GOT3 (cell line): ENCODE measurements around the gene HIP1R.
"Not testable (repeated sequence)": the region's sequence is repeated elsewhere in the genome, so short reads cannot be mapped to it uniquely, and the experiment has no call there.

Experiments
- DNase-seq: peaks from one replicate; lab custom pipeline; 2025; ENCODE audit warnings: mixed read lengths; lab: John Stamatoyannopoulos, UW

Gene HIP1R

DNA sequence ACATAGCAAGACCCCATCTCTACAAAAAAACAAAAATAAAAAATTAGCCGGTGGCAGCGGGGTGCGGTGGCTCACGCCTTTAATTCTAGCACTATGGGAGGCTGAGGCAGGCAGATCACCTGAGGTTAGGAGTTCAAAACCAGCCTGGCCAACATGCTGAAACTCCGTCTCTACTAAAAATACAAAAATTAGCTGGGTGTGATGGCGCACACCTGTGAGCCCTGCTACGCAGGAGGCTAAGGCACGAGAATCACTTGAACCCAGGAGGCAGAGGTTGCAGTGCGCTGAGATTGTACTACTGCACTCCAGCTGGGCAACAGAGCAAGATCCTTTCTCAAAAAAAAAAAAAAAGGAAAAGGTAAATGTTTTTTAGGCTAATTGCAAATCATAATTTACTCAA lies 57.5 kb downstream of the HIP1R start:
- not testable (repeated sequence) for DNase-seq

DNA sequence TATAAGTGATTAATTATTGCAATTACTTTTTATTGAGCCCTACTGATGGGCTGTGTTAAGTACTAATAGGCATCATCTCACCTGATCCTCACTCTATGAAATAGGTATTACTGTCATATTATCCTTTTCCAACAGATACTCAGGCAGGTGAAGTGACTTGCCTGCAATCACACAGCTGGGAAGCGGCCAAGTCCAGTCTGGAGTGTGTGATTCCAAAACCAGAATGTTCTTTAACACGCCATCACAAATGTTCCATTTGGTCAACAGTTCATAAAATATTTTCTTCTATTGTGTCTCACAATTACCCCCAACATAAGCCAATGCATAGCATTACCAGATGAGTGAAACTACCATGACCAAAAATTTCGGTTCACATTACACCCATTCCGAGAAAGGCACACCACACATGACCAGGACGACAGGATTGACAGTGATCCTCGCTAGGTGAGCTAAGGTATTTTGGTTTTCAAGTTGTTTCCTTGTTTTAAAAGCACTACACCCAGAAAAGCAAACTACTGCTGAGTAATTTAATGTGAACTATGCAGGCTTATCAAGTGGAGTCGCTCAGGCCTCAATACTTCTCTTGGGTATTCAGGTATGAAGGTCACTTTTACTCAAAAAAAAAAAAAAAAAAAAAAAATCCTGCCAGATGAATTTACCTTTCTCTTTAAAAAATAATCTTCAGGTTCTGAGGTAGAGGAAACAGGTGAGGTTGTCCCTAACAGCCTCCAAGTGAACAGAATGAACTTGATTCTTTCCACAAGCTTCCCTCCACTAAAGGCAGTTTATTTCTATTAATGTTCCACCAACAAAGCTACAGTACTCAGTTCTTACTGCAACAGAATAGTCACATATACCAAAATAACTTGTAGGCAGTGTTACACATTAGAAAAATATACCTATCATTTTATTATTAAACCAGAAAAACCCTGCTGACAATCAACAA lies 58.2 kb downstream of the HIP1R start:
- no peak for DNase-seq

DNA sequence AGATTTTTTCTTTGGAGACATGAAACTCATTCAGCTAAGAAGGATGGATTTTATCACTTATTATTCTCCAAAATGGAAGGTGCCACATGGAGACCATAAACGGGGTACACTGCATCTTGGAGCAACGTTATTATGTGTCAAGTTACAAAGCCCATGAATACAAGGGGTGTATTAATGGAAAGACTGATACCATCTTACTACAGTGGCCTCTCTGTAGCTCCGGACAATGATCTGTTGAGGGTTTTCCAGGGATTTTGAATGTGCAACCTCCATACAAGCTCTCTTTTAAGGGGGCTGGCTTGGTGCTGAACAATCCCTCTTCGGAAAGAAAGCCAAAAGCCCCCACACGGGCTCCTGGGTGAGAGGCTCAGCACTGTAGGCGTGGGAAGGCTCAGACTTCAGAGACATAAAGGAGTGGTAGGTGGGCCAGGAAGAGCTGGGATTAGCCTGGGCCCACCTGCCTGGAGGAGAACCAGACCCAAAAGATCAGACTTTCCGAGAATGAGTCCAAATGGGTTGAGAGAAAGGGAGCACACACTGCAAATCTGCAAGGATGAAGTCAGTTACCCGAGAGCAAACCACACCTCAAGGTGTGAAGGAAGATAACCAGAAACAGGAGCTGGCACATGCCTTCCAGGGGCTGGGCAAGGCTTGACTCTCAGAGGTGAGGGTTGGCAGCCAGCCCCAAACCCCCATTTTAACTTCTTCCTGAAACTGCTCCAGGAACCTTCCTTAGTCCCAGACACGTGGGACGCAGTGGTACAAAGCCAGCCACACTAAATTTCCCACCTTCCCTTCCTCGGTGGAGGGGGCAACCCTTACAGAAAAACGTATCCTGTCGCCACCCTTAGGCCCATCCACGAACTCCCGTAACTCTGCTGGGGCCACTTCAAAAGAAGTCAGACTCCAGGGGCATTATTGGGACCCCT lies 59.2 kb downstream of the HIP1R start:
- no peak for DNase-seq

DNA sequence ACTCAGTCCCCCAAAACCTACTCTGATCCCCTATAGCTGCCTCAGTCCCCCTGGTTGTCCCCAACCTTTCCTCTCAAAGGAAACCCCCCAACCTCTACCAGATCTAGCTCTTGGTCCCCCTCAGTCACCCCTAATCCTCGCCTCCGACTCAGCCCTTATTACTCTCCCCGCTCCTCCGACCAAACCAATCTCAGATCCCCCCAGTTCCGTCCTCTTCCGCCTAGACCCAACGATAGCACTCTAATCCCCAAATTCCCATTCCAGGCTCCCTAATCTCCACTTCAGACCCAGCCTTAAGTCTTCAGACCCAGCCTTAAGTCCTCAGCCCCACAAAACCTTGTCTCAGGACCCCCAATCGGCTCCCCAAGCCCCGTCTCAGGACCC lies 60.1 kb downstream of the HIP1R start:
- DNase-seq: no peak

DNA sequence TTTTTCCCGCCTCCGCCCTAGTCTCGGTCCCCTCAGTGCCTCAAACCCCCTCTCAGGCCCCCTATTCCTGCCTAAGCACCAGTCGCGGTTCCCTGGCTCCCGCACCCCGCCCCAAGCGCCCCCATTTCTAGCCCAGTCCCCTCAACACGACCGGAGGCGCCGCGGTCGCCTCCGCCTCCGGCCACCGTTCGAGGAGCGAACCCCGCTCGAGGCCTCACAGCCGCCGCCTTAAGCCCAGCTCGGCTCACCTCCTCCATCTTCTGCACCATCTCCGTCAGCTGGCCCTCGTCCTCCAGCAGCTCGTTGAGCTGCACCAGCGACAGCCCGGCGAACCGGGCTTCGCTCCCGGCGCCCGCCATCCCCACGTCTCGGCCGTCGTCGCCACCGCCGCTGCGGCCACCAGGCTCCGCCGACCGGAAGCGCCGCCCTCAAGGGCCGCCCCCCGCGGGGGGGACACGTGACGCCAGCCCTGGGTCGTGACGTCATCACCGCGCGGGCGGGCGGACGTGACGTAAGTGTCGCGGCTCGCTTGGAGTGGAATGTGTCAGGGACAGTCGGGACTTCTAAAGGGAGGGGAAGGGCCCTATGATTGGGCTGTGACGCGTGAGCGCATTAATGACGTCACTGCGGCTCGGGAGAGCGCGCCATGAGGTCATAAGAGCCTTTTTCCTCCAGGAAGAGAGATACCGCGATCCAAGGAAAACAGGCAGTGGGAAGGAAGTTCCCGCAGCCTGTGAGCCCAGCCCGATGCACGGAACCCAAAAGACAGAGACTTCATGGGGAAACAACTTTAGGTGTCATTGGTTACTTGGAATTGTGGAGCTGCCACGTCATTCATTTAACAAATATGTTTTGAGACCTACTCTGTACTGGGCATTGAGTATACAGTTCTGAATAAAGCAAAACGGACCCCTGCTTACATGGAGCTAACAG lies 60.7 kb downstream of the HIP1R start, which contains the start of gene VPS37B:
VPS37B (minus strand) TSS at position 421 of the 933 bp plus-strand sequence; CDS start at position 359, 62 bp downstream.
- peak; percentile 39 for DNase-seq

DNA sequence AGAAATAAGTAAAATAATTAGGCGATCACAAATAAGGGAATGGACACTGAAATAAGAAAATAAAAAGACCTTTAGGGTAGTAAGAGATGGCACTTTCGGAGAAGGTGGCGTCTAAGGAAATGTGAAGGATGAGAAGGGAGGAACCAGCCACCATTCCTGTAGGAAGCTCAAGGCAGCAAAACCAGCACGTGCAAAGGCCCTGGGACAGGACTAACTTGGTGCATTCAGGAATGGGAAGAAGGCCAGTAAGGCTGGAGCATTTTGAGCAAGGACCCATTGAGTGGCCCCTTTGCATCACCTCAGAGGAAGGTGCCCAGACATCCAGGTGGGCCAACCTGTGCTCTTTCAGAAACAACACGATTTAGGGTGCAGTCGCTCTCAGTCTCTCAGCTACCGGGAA lies 61.4 kb downstream of the HIP1R start:
- DNase-seq: no peak

DNA sequence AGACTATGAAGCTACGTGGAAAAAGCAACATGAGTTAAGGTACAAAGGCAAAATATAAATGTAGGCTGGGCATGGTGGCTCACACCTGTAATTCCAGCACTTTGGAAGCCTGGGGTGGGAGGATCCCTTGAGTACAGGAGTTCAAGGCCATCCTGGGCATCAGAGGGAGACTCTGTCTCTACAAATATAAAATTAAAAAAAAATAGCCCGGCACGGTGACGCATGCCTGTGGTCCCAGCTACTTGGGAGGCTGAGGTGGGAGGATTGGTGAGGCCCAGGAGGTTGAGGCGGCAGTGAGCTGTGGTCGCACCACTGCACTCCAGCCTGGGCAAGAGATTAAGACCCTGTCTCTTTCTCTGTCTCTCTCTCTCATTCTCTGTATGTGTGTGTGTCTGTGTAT lies 64.6 kb downstream of the HIP1R start:
- no peak for DNase-seq

DNA sequence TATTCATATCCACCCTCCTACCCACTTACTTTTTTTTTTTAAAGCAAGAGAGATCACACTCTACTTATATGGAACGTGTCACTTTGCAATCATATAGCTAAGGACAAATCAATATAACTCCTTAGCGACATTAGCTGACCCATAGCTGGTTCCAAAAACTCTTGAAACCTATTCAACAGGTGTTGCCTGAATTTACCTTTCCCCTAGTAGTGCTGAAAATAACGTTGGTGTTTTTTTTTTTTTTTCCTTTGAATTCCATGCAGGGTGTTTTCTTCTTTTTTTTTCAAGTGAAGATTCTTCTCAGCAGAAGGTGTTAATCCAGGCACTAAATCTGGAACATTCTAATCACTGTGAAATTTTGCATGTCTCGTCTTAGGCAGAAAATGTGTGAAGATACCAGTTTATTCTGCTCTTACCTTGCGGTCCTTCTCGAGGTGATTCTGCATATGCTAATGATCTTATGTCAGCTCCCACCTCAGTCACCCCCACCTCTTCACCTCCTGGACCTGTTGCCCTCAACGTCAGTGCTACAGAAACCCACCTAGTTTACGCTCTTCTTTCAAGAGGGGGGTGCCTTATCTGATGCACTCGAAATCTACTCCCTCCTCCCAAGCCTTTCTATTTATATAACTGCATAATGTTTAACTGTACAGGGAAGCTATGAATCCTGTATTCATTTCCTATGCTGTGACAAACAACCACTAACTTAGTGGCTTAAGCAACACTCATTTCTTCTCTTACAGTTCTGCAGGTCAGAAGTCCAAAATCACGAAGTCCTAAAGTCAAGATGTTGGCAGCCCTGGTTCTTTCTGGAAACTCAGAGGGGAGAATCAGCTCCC lies 67.8 kb downstream of the HIP1R start:
- no peak for DNase-seq

DNA sequence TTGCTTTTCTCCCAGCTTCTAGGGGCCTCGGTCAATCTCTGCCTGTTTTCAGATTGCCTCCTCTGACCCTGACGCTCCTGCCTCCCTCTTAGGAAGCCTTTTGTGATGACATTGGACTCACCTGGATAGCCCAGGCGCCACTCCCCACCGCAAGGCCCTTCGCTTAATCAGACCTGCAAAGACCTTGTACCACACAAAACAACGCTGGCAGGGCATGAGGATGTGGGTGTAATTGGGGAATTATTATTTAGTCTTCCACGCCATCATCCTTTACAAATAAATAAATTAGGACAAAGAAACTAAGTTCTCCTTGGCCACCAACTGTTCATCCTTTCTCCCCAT lies 68.4 kb downstream of the HIP1R start:
- no peak for DNase-seq

DNA sequence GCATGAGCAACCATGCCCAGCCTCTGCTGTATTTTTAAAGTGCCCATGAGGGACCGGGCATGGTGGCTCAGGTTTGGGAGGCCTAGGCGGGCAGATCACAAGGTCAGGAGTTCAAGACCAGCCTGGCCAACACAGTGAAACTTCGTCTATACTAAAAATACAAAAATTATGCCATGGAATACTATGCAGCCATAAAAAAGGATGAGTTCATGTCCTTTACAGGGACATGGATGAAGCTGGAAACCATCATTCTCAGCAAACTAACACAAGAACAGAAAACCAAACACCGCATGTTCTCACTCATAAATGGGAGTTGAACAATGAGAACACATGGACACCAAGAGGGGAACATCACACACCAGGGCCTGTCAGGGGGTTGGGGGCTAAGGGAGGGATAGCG lies 70.0 kb downstream of the HIP1R start:
- not testable (repeated sequence) for DNase-seq

DNA sequence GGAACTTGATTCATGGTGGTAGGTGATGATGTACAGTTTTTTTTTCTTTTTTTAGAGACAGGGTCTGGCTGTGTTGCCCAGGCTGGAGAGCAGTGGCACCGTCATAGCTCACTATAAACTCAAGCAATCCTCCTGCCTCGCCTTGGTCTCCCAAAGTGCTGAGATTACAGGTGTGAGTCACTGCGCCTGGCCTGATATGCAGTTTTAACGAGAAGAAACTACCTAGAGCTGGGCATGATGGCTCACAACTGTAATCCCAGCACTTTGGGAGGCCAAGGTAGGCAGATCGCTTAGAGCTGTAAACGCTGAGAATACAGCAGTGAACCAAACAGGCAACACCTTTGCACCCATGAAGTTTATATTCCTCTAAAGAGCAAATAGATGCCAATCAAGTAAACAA lies 73.7 kb downstream of the HIP1R start:
- DNase-seq: no peak

DNA sequence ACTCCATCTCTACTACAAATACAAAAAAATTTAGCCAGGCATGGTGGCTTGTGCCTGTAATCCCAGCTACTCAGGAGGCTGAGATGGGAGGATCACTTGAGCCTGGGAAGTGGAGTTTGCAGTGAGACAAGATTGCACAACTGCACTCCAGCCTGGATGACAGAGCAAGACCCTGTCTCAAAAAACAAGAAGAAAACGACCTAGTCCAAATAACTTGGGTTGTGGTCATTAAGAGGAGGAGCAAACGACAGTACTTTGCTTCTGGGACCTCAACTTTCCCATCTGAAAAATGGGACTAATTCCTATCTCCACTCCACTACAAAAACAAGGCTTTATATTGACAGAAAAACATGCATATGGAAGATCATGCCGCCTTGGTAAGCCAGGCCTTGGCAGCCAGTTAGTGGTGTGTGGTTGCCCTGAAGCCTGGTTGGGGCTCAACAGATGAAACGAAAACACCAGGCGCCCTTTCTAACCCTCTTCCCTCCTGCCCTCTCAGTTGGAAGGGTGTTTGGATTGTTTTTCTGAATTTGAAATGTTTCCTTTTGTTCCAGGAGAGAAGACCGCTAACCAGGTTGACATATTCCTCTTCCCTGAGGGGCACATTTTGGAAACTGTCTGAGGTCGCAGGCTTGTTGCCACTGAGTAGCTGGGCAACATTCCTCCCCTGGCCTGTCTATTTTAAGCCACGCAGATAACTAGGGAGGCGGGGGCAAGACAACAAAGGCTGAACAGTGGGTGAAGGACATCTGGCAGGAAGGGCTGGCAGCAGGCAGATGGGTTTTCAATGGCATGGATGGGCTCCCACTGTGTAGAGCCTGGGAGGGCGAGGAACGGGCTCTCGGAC lies 74.4 kb downstream of the HIP1R start:
- no peak for DNase-seq
